Nephron (organoid): ENCODE measurements around the gene BLACAT1.

Experiments used
- H3K27ac Mint-ChIP-seq, 3 experiments: 2 replicates each; pipeline ENCODE4 v1.8.0; 2020; ENCODE audit warnings: mixed read lengths in 3 of 3, mild to moderate bottlenecking in 2 of 3, moderate library complexity in 1 of 3
- H3K27me3 Mint-ChIP-seq: 2 replicates; pipeline ENCODE4 v1.8.0; 2021; ENCODE audit warnings: low read depth, mild to moderate bottlenecking, moderate library complexity, mixed read lengths
- H3K36me3 Mint-ChIP-seq: 2 replicates; pipeline ENCODE4 v1.8.0; 2020; ENCODE audit warnings: low read depth, mixed read lengths
- H3K4me1 Mint-ChIP-seq: 2 replicates; pipeline ENCODE4 v1.8.0; 2020; ENCODE audit warnings: mixed read lengths
- H3K4me3 Mint-ChIP-seq, 3 experiments: 2 replicates each; pipeline ENCODE4 v1.8.0; 2020; ENCODE audit warnings: mild to moderate bottlenecking in 3 of 3, mixed read lengths in 3 of 3, moderate library complexity in 2 of 3
- H3K9me3 Mint-ChIP-seq: 2 replicates; pipeline ENCODE4 v1.8.0; 2020; ENCODE audit warnings: mixed read lengths
- CTCF ChIP-seq, 3 experiments: fragments of 200-600 bp; sonication (generic); IDR thresholded peaks; one replicate each; pipeline ENCODE4 v1.5.0; 2021; ENCODE audit warnings: antibody characterized with exemption in 3 of 3; ENCODE audit not compliant: unreplicated experiment in 3 of 3

Gene BLACAT1

GRCh38 chr1:205454903-205455335, 926 bp downstream of the BLACAT1 start:
- H3K9me3 Mint-ChIP-seq: peaks cover 3% of the 10 kb centered on the region
- H3K27me3 Mint-ChIP-seq: peaks cover 83% of the 10 kb centered on the region
- no peak for TF ChIP-seq CTCF (IDR thresholded peaks at IDR 0.05; ENCODE audit: unreplicated experiment in 3 of 3)
- H3K27ac Mint-ChIP-seq: peak overlapping the region; percentile 13 to 39 (median 19)
- H3K4me3 Mint-ChIP-seq: peak overlapping the region; percentile 64 to 86 (median 78)
- H3K36me3 Mint-ChIP-seq: no peaks in the 10 kb centered on the region
- peaks cover 54% of the 10 kb centered on the region for H3K4me1 Mint-ChIP-seq

GRCh38 chr1:205453466-205453865, 2.4 kb downstream of the BLACAT1 start:
- H3K4me3 Mint-ChIP-seq: peak overlapping the region; percentile 9 to 37 (median 24)
- peaks cover 3% of the 10 kb centered on the region for H3K9me3 Mint-ChIP-seq
- H3K4me1 Mint-ChIP-seq: peaks cover 63% of the 10 kb centered on the region
- H3K27ac Mint-ChIP-seq: peak overlapping the region; percentile 16 to 49 (median 19)
- no peaks in the 10 kb centered on the region for H3K36me3 Mint-ChIP-seq
- no peak for TF ChIP-seq CTCF (IDR thresholded peaks at IDR 0.05; ENCODE audit: unreplicated experiment in 3 of 3)
- H3K27me3 Mint-ChIP-seq: peaks cover 73% of the 10 kb centered on the region

GRCh38 chr1:205452933-205453332, 2.9 kb downstream of the BLACAT1 start:
- H3K36me3 Mint-ChIP-seq: no peaks in the 10 kb centered on the region
- H3K27me3 Mint-ChIP-seq: peaks cover 68% of the 10 kb centered on the region
- no peaks in the 10 kb centered on the region for H3K9me3 Mint-ChIP-seq
- no peak for TF ChIP-seq CTCF (IDR thresholded peaks at IDR 0.05; ENCODE audit: unreplicated experiment in 3 of 3)
- H3K4me1 Mint-ChIP-seq: peaks cover 69% of the 10 kb centered on the region
- H3K4me3 Mint-ChIP-seq: peak overlapping the region in 2 of 3 experiments; percentile 28 to 37
- peak overlapping the region; percentile 16 to 49 (median 19) for H3K27ac Mint-ChIP-seq

GRCh38 chr1:205452364-205452763, 3.5 kb downstream of the BLACAT1 start:
- peak overlapping the region; percentile 16 to 90 (median 19) for H3K27ac Mint-ChIP-seq
- peaks cover 70% of the 10 kb centered on the region for H3K4me1 Mint-ChIP-seq
- H3K9me3 Mint-ChIP-seq: no peaks in the 10 kb centered on the region
- H3K36me3 Mint-ChIP-seq: no peaks in the 10 kb centered on the region
- no peak for TF ChIP-seq CTCF (IDR thresholded peaks at IDR 0.05; ENCODE audit: unreplicated experiment in 3 of 3)
- peak overlapping the region in 1 of 3 experiments; percentile 37 for H3K4me3 Mint-ChIP-seq
- H3K27me3 Mint-ChIP-seq: peaks cover 63% of the 10 kb centered on the region

- peak overlapping the region in 1 of 3 experiments; percentile 19 for H3K4me3 Mint-ChIP-seq
- H3K36me3 Mint-ChIP-seq: no peaks in the 10 kb centered on the region
- TF ChIP-seq CTCF (IDR thresholded peaks at IDR 0.05; ENCODE audit: unreplicated experiment in 3 of 3): no peak
- peak overlapping the region; percentile 90 to 95 (median 93) for H3K27ac Mint-ChIP-seq
- H3K4me1 Mint-ChIP-seq: peaks cover 76% of the 10 kb centered on the region
- peaks cover 67% of the 10 kb centered on the region for H3K27me3 Mint-ChIP-seq
- no peaks in the 10 kb centered on the region for H3K9me3 Mint-ChIP-seq
These were observed 4.1 kb downstream of the BLACAT1 start for GRCh38 chr1:205451759-205452164.

GRCh38 chr1:205451202-205451601, 4.6 kb downstream of the BLACAT1 start:
- peaks cover 61% of the 10 kb centered on the region for H3K27me3 Mint-ChIP-seq
- TF ChIP-seq CTCF (IDR thresholded peaks at IDR 0.05; ENCODE audit: unreplicated experiment in 3 of 3): no peak
- H3K36me3 Mint-ChIP-seq: no peaks in the 10 kb centered on the region
- no peaks in the 10 kb centered on the region for H3K9me3 Mint-ChIP-seq
- H3K27ac Mint-ChIP-seq: peak overlapping the region; percentile 90 to 95 (median 93)
- H3K4me1 Mint-ChIP-seq: peaks cover 81% of the 10 kb centered on the region
- H3K4me3 Mint-ChIP-seq: peak overlapping the region in 1 of 3 experiments; percentile 3
